Calu3 (cell line): Measurements from ENCODE around the gene SMAD3. TPM values are rescaled to one million over a fixed set of nuclear protein-coding genes. Genes with fewer than 3 reads are reported as not detected.

Experiments used
- BruUV-seq: library from RNA; stranded (reverse); fragments of 400-500 nt; replicated peaks from 2 replicates; lab custom pipeline; 2021; lab: Mats Ljungman, UMichigan
- CTCF ChIA-PET: fragments of 300-600 bp; sonication (Branson Sonifier 250); formaldehyde crosslinking; loops from one replicate; lab custom pipeline; 2022; ENCODE audit warnings: antibody characterized with exemption; lab: Charles Lee
- DNase-seq: peaks from one replicate; pipeline ENCODE4 v3.0.0; 2022
- H3K27ac Mint-ChIP-seq: one replicate; pipeline ENCODE4 v1.8.0; 2022; ENCODE audit warnings: mixed read lengths; ENCODE audit not compliant: unreplicated experiment
- H3K27me3 Mint-ChIP-seq: one replicate; pipeline ENCODE4 v1.8.0; 2022; ENCODE audit warnings: mixed read lengths; ENCODE audit not compliant: unreplicated experiment
- H3K36me3 Mint-ChIP-seq: one replicate; pipeline ENCODE4 v1.8.0; 2022; ENCODE audit warnings: mild to moderate bottlenecking, moderate library complexity, mixed read lengths; ENCODE audit not compliant: insufficient read depth, unreplicated experiment
- H3K4me1 Mint-ChIP-seq: one replicate; pipeline ENCODE4 v1.8.0; 2022; ENCODE audit warnings: mild to moderate bottlenecking, low read depth, mixed read lengths; ENCODE audit not compliant: unreplicated experiment
- H3K4me3 Mint-ChIP-seq: one replicate; pipeline ENCODE4 v1.8.0; 2022; ENCODE audit warnings: mild to moderate bottlenecking, low read depth, moderate library complexity, mixed read lengths; ENCODE audit not compliant: unreplicated experiment
- H3K9me3 Mint-ChIP-seq: one replicate; pipeline ENCODE4 v1.8.0; 2022; ENCODE audit warnings: low read depth, mixed read lengths; ENCODE audit not compliant: unreplicated experiment
- intact Hi-C: fragments of 100-400 bp; cut with micrococcal nuclease; formaldehyde crosslinking; loops from one replicate; pipeline ENCODE4 v1.10.0; 2022; ENCODE audit not compliant: unreplicated experiment
- total RNA-seq: library from RNA; stranded (reverse); gene quantifications from 2 replicates; pipeline ENCODE4 v1.2.3, GENCODE V29; 2022
- TF ChIP-seq, protein P1 (sequence below): fragments of 200-600 bp; IDR thresholded peaks from one replicate; pipeline ENCODE4 v1.8.0; 2022; ENCODE audit warnings: antibody characterized with exemption; ENCODE audit not compliant: unreplicated experiment

The SMAD3 gene
- total RNA-seq, 1 experiment from 2014 or later = 121 TPM

- peak overlapping the region; percentile 85 for H3K27ac Mint-ChIP-seq
- intact Hi-C loops = no loop called here
Measured at GRCh38 chr15:67126551-67127330, 61.3 kb downstream of the SMAD3 start.

DNA sequence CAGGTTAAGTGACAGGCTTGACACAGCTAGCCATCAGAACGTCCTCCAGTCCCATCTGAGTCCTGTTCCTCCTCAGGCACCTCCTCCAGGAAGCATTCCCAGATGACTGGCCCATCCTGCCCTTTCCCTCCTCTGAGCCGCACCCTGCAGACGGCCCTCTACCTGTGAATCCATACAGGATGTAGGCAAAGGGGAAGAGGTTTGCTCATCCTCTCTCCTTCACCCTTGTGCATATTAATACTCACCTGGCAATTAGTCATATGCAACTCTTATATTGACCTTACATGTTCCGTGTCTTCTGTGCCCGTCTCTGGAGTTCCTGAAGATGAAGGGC lies 61.9 kb downstream of the SMAD3 start:
- Mint-ChIP-seq H3K36me3 (peaks cover 62% of the 10 kb centered on the region), H3K27ac (peak overlapping the region; percentile 85), H3K4me1 (peaks cover 64% of the 10 kb centered on the region), H3K27me3 (no peaks in the 10 kb centered on the region), H3K9me3 (no peaks in the 10 kb centered on the region), H3K4me3 (peak overlapping the region; percentile 56)
- CTCF ChIA-PET = interaction anchor here (1.0 to 2.4 kb wide), 2 partner anchors 21 to 56 kb away, joined by 4 to 13 read pairs; no protein-coding TSS in a partner anchor
- DNase-seq = peak; percentile 51
- no TSS peak for BruUV-seq
- intact Hi-C loops = no loop called here
- TF ChIP-seq, protein P1, sequence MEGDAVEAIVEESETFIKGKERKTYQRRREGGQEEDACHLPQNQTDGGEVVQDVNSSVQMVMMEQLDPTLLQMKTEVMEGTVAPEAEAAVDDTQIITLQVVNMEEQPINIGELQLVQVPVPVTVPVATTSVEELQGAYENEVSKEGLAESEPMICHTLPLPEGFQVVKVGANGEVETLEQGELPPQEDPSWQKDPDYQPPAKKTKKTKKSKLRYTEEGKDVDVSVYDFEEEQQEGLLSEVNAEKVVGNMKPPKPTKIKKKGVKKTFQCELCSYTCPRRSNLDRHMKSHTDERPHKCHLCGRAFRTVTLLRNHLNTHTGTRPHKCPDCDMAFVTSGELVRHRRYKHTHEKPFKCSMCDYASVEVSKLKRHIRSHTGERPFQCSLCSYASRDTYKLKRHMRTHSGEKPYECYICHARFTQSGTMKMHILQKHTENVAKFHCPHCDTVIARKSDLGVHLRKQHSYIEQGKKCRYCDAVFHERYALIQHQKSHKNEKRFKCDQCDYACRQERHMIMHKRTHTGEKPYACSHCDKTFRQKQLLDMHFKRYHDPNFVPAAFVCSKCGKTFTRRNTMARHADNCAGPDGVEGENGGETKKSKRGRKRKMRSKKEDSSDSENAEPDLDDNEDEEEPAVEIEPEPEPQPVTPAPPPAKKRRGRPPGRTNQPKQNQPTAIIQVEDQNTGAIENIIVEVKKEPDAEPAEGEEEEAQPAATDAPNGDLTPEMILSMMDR = no peak

More at GRCh38 chr15:67126551-67127330, 61.3 kb downstream of the SMAD3 start:
- no peak for DNase-seq
- H3K4me1 Mint-ChIP-seq = peaks cover 69% of the 10 kb centered on the region
- no peaks in the 10 kb centered on the region for H3K27me3 Mint-ChIP-seq
- BruUV-seq = TSS peak; percentile 80
- H3K4me3 Mint-ChIP-seq = peak overlapping the region; percentile 56
- H3K36me3 Mint-ChIP-seq = peaks cover 67% of the 10 kb centered on the region
- CTCF ChIA-PET = interaction anchor here (1.0 to 2.4 kb wide), 3 partner anchors 21 to 56 kb away, joined by 4 to 13 read pairs (median 6); no protein-coding TSS in a partner anchor
- TF ChIP-seq, protein P1 = no peak
- H3K9me3 Mint-ChIP-seq = no peaks in the 10 kb centered on the region

DNA sequence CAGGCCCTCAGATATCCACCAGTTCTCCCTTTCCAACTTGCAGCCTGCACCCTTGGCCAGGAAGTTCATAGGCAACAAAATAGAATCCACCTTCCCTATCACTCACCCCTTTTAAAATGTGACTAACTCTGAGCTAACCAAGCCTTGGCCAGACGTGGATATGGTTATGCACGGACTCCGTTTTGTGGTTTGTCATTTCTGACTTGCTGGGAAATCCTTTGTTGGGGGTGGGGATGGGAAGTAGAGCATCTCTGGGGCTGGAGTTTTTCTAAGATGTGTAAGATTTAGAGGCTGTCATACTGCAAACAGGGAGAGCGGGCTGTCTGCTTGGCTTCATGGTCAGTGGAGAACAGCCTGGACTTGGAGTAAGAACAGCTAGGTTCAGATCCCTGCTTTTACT lies 62.6 kb downstream of the SMAD3 start:
- peaks cover 55% of the 10 kb centered on the region for H3K36me3 Mint-ChIP-seq
- H3K4me1 Mint-ChIP-seq = peaks cover 66% of the 10 kb centered on the region
- DNase-seq = no peak
- H3K27me3 Mint-ChIP-seq = no peaks in the 10 kb centered on the region
- TF ChIP-seq, protein P1 = no peak
- intact Hi-C loops = no loop called here
- H3K9me3 Mint-ChIP-seq = no peaks in the 10 kb centered on the region
- BruUV-seq = no TSS peak
- CTCF ChIA-PET = interaction anchor here (0.5 to 2.4 kb wide), 4 partner anchors 8 to 50 kb away, joined by 3 to 13 read pairs (median 4); no protein-coding TSS in a partner anchor
- H3K4me3 Mint-ChIP-seq = peak overlapping the region; percentile 56
- H3K27ac Mint-ChIP-seq = peak overlapping the region; percentile 85

DNA sequence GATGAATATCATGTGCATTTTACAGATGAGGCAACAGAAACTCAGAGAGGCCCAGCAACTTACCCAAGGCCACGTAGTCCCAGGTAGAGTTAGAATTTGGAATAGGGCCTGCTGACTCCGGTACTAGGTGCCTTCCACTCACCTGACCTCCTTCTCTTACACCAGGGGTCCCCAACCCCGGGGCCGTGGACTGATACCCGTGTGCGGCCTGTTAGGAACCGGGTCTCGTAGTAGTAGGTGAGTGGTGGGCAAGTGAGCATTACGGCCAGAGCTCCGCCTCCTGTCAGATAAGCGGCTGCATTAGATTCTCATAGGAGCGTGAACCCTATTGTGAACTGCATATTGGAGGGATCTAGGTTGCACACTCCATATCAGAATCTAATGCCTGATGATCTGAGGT lies 64.8 kb downstream of the SMAD3 start:
- TF ChIP-seq, protein P1 = no peak
- Mint-ChIP-seq H3K27ac (no peak overlapping the region), H3K36me3 (peaks cover 44% of the 10 kb centered on the region), H3K4me3 (no peak overlapping the region), H3K9me3 (no peaks in the 10 kb centered on the region), H3K4me1 (peaks cover 72% of the 10 kb centered on the region), H3K27me3 (no peaks in the 10 kb centered on the region)
- no TSS peak for BruUV-seq
- DNase-seq = no peak
- intact Hi-C loops = no loop called here
- CTCF ChIA-PET = no interaction called here
